ENCODE data around the gene ARHGAP30. TPM values are rescaled to one million over a fixed set of nuclear protein-coding genes. Genes with fewer than 3 reads are reported as not detected.

Gene ARHGAP30
- total and polyA plus RNA-seq, 2 of the 4 experiments (the other 2 are of a cell fraction): 0.02 TPM; not detected in 1

GRCh38 chr1:161000736-161001480 is 68.8 kb downstream of the ARHGAP30 start:
- no peak for DNase-seq
- Histone ChIP-seq H3K9me3 (ENCODE audit: control insufficient read depth, insufficient read depth, low read length) (no peaks in the 10 kb centered on the region), H3K27ac (ENCODE audit: insufficient read depth, low read length) (no peak overlapping the region), H2BK120ac (ENCODE audit: low read depth, low read length) (no peak overlapping the region), H2BK15ac (ENCODE audit: low read depth, low read length) (no peak overlapping the region), H3K56ac (ENCODE audit: extremely low read depth, insufficient read depth, low read length) (no peak overlapping the region), H3K18ac (ENCODE audit: low read depth, low read length) (no peak overlapping the region), H3K36me3 (ENCODE audit: control insufficient read depth, insufficient read depth, low read length) (no peaks in the 10 kb centered on the region), H3K27me3 (ENCODE audit: control insufficient read depth, insufficient read depth, low read length) (no peaks in the 10 kb centered on the region), H3K9me1 (ENCODE audit: insufficient read depth, low read length) (no peaks in the 10 kb centered on the region), H3K79me1 (ENCODE audit: low read depth in 1 of 2, low read length in 2 of 2) (no peaks in the 10 kb centered on the region), H2AK9ac (replicated peaks; ENCODE audit: low read depth, low read length, poor library complexity) (no peak overlapping the region), H2AFZ (replicated peaks; ENCODE audit: low read length, poor library complexity) (no peak overlapping the region), H3K4me2 (ENCODE audit: low read depth, low read length) (no peak overlapping the region), H3K4ac (ENCODE audit: low read depth, low read length) (no peak overlapping the region), H3K14ac (replicated peaks; ENCODE audit: low read depth, low read length) (no peak overlapping the region), H4K8ac (ENCODE audit: low read depth in 2 of 2, low read length in 2 of 2) (no peak overlapping the region), H3K4me3 (ENCODE audit: insufficient read depth, low read depth, low read length) (no peak overlapping the region), H4K91ac (ENCODE audit: insufficient read depth, low read depth, low read length) (no peak overlapping the region), H3K9ac (ENCODE audit: low read depth, low read length) (no peak overlapping the region), H3K4me1 (ENCODE audit: control insufficient read depth, insufficient read depth, low read length) (no peaks in the 10 kb centered on the region), H4K20me1 (ENCODE audit: insufficient read depth, low read length) (no peaks in the 10 kb centered on the region), H2AK5ac (ENCODE audit: low read depth, low read length) (no peak overlapping the region), H3K23ac (ENCODE audit: low read depth, low read length) (no peak overlapping the region), H2BK5ac (ENCODE audit: low read depth, low read length, poor library complexity, severe bottlenecking) (no peak overlapping the region), H2BK20ac (ENCODE audit: low read depth, low read length) (no peak overlapping the region), H4K5ac (ENCODE audit: low read depth, low read length) (no peak overlapping the region)
- POLR2A ChIA-PET (ENCODE audit: unreplicated experiment): no interaction called here
- no TSS peak for BruUV-seq (replicated peaks)
- TF ChIP-seq POLR2A (IDR thresholded peaks at IDR 0.05; ENCODE audit: low read depth, low read length): no peak
- dilution Hi-C loops (cut with HindIII; ENCODE audit: low sequenced_read_pairs, unreplicated experiment) (no loop called here), intact Hi-C loops (cut with micrococcal nuclease) (no loop called here), in situ Hi-C loops (cut with MboI; ENCODE audit: low sequenced_read_pairs) (no loop called here)
- no peak for ATAC-seq (ENCODE audit: low read depth)
- 92% methylated on average over 2 of the region's 11 CpGs; no CpG with 5 or more reads in 1 of the 2 experiments for WGBS, 2 experiments (ENCODE audit: extremely low coverage in 2 of 2, insufficient read length in 1 of 2)
- CTCF ChIA-PET: no interaction called here

Measured in IMR-90 (cell line).